ENCODE data around the gene MAST4. TPM values are rescaled to one million over a fixed set of nuclear protein-coding genes. Genes with fewer than 3 reads are reported as not detected.

The MAST4 gene
- polyA plus RNA-seq, 2 of the 4 experiments (the other 2 are of a cell fraction), result 1.2 to 5.8 TPM

DNA sequence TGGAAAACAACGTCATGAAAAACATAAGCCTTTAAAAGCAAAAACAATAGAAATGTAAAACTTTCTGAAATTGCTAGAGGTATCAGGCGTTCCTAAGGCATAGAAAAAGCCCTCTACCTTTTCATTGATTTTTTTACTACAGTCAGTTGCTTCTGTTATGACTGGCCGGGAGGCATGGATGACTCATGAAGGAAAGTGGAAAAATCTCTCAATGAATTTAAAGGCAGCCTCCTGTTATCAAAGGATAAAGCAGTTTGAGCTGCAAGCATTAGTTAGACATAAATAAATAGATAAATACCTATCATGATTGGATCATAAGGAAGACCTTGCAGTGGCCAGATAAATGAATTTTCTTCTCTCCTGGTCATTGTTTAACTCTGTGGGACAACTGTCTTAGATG, 281.6 kb downstream of the MAST4 start:
- ChIA-PET POLR2A (no interaction called here), CTCF (interaction anchor here (0.8 to 1.6 kb wide), 6 partner anchors 13 to 272 kb away, joined by 3 to 6 read pairs (median 4); no protein-coding TSS in a partner anchor)
- TF ChIP-seq CTCF (IDR thresholded peaks at IDR 0.05) (no peak), JUNB (IDR thresholded peaks at IDR 0.05) (peak; percentile 17; the same call in 1 of the 2 replicates), HOXB5 (CRISPR knock-in tag; IDR thresholded peaks at IDR 0.05) (no peak), FOSL2 (IDR thresholded peaks at IDR 0.05) (peak; percentile 58), FOSL2 (CRISPR knock-in tag; IDR thresholded peaks at IDR 0.05) (peak; percentile 92)
- H3K4me1 ChIP-seq, result peaks cover 45% of the 10 kb centered on the region
- DNase-seq (ENCODE audit: low read depth in 1 of 2, low spot score in 1 of 2) (peak; percentile 7 to 48), FAIRE-seq (no peak), ATAC-seq (peak in 1 of 2 experiments; percentile 54; a peak in 3 of 6 replicates)
- no peak overlapping the region for H3K4me3 ChIP-seq
- peak overlapping the region; percentile 48 to 75; a peak in 5 of 6 replicates for H3K27ac ChIP-seq
- no peaks in the 10 kb centered on the region for H3K9me3 ChIP-seq
- 18% methylated on average over 3 of the region's 3 CpGs for WGBS (ENCODE audit: missing lambda C conversion rate)
- H3K4me2 ChIP-seq, result peak overlapping the region; percentile 49

DNA sequence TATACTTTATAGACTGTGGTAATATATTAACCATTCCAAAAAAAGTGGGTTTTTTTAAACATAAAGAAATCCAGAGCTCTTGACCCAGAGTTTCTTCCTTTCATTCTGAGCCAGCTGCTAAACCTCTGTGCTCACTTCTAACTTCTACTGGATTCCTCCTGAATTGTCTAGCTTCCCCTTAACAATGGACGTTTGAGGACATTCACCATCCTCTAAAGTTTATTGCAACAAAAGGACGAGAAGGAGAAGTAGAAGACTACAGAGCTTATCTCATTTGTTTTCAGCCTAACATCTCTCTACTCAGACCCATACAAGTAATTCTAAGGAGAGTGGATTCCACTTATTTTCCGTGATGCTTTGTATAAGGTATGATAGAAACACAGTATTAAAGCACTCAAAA, 284.2 kb downstream of the MAST4 start:
- peaks cover 65% of the 10 kb centered on the region for H3K4me1 ChIP-seq
- ATAC-seq, result no peak

GRCh38 chr5:66881480-66882161, 285.4 kb downstream of the MAST4 start:
- H3K4me2 ChIP-seq, result peak overlapping the region; percentile 83
- H3K4me1 ChIP-seq, result peaks cover 71% of the 10 kb centered on the region
- ATAC-seq (peak; percentile 51 to 59; a peak in 3 of 6 replicates), FAIRE-seq (peak; percentile 97), DNase-seq (ENCODE audit: low read depth in 1 of 2, low spot score in 1 of 2) (peak in 1 of 2 experiments; percentile 81)
- ChIA-PET CTCF (interaction anchor here (0.8 kb wide), 1 partner anchor 18 kb away, joined by 3 read pairs; no protein-coding TSS in a partner anchor), POLR2A (no interaction called here)
- no peaks in the 10 kb centered on the region for H3K9me3 ChIP-seq
- no peak overlapping the region for H3K4me3 ChIP-seq
- 1% methylated on average over 2 of the region's 2 CpGs for WGBS (ENCODE audit: missing lambda C conversion rate)
- peak overlapping the region; percentile 86 to 87 for H3K27ac ChIP-seq
- TF ChIP-seq KDM1A (IDR thresholded peaks at IDR 0.05; ENCODE audit: low read depth) (no peak), HDAC2 (IDR thresholded peaks at IDR 0.05) (no peak), NFE2L2 (conservative IDR thresholded peaks at IDR 0.05; ENCODE audit: low read length) (no peak), ZNF302 (CRISPR knock-in tag; IDR thresholded peaks at IDR 0.05) (no peak), ZFP36 (IDR thresholded peaks at IDR 0.05; ENCODE audit: borderline replicate concordance, partially characterized antibody) (no peak), HOXB5 (CRISPR knock-in tag; IDR thresholded peaks at IDR 0.05) (no peak; the same call in 1 of the 2 replicates), HOXB13 (CRISPR knock-in tag; IDR thresholded peaks at IDR 0.05; ENCODE audit: low read depth) (no peak), JUN (IDR thresholded peaks at IDR 0.05) (peak; percentile 66 to 96; a peak in 4 of 5 replicates), CEBPB (IDR thresholded peaks at IDR 0.05) (peak; percentile 94 to 95), EHMT2 (IDR thresholded peaks at IDR 0.05; ENCODE audit: low read depth) (no peak), FOXS1 (CRISPR knock-in tag; IDR thresholded peaks at IDR 0.05) (no peak)
- TF ChIP-seq, protein P1, sequence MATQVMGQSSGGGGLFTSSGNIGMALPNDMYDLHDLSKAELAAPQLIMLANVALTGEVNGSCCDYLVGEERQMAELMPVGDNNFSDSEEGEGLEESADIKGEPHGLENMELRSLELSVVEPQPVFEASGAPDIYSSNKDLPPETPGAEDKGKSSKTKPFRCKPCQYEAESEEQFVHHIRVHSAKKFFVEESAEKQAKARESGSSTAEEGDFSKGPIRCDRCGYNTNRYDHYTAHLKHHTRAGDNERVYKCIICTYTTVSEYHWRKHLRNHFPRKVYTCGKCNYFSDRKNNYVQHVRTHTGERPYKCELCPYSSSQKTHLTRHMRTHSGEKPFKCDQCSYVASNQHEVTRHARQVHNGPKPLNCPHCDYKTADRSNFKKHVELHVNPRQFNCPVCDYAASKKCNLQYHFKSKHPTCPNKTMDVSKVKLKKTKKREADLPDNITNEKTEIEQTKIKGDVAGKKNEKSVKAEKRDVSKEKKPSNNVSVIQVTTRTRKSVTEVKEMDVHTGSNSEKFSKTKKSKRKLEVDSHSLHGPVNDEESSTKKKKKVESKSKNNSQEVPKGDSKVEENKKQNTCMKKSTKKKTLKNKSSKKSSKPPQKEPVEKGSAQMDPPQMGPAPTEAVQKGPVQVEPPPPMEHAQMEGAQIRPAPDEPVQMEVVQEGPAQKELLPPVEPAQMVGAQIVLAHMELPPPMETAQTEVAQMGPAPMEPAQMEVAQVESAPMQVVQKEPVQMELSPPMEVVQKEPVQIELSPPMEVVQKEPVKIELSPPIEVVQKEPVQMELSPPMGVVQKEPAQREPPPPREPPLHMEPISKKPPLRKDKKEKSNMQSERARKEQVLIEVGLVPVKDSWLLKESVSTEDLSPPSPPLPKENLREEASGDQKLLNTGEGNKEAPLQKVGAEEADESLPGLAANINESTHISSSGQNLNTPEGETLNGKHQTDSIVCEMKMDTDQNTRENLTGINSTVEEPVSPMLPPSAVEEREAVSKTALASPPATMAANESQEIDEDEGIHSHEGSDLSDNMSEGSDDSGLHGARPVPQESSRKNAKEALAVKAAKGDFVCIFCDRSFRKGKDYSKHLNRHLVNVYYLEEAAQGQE (IDR thresholded peaks at IDR 0.05), result no peak
- TF ChIP-seq, protein P2, sequence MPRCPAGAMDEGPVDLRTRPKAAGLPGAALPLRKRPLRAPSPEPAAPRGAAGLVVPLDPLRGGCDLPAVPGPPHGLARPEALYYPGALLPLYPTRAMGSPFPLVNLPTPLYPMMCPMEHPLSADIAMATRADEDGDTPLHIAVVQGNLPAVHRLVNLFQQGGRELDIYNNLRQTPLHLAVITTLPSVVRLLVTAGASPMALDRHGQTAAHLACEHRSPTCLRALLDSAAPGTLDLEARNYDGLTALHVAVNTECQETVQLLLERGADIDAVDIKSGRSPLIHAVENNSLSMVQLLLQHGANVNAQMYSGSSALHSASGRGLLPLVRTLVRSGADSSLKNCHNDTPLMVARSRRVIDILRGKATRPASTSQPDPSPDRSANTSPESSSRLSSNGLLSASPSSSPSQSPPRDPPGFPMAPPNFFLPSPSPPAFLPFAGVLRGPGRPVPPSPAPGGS (IDR thresholded peaks at IDR 0.05), result peak; percentile 91

More for the DNA sequence above, 284.2 kb downstream of the MAST4 start:
- POLR2A ChIA-PET, result interaction anchor here (1.9 kb wide), 1 partner anchor 79 kb away, joined by 4 read pairs; no protein-coding TSS in a partner anchor
- 62% methylated on average over 3 of the region's 3 CpGs for WGBS (ENCODE audit: missing lambda C conversion rate)
- FAIRE-seq (no peak), DNase-seq (ENCODE audit: low read depth in 1 of 2, low spot score in 1 of 2) (no peak)
- peak overlapping the region; percentile 83 for H3K4me2 ChIP-seq
- no peak for TF ChIP-seq ESRRA (IDR thresholded peaks at IDR 0.05; ENCODE audit: borderline replicate concordance, low read length)
- TF ChIP-seq NFE2L2 (conservative IDR thresholded peaks at IDR 0.05; ENCODE audit: low read length), result no peak
- no peak for TF ChIP-seq HEYL (CRISPR knock-in tag; IDR thresholded peaks at IDR 0.05)
- TF ChIP-seq MAFK (IDR thresholded peaks at IDR 0.05; ENCODE audit: partially characterized antibody), result no peak
- no peak for TF ChIP-seq MAX (IDR thresholded peaks at IDR 0.05)
- TF ChIP-seq RFX5 (IDR thresholded peaks at IDR 0.05), result no peak
- no peak for TF ChIP-seq PHF8 (IDR thresholded peaks at IDR 0.05; ENCODE audit: borderline replicate concordance, low read depth)
- no peak for TF ChIP-seq EHMT2 (IDR thresholded peaks at IDR 0.05; ENCODE audit: low read depth)
- no peak for TF ChIP-seq RCOR1 (IDR thresholded peaks at IDR 0.05; ENCODE audit: low read depth, low read length)
- no peak for TF ChIP-seq USF2 (IDR thresholded peaks at IDR 0.05)
- TF ChIP-seq KDM1A (IDR thresholded peaks at IDR 0.05; ENCODE audit: low read depth), result no peak
- TF ChIP-seq CBX2 (IDR thresholded peaks at IDR 0.05; ENCODE audit: borderline replicate concordance, low read depth), result no peak
- CTCF ChIA-PET, result interaction anchor here (0.9 kb wide), 1 partner anchor 66 kb away, joined by 5 read pairs; no protein-coding TSS in a partner anchor
- no peak overlapping the region for H3K4me3 ChIP-seq
- H3K9me3 ChIP-seq, result no peaks in the 10 kb centered on the region
- H3K27ac ChIP-seq, result peak overlapping the region; percentile 86 to 87

All from A549 (cell line).